Ovary (tissue), 3 donors: ENCODE measurements around the gene CCDC57.

Experiments
- CTCF ChIP-seq, 3 donors: fragments of 450-650 bp in 2 of 3; fragments of 200-600 bp in 1 of 3; IDR thresholded peaks; one replicate each; pipeline versions ENCODE4 v1.5.1 to v1.8.0; 2016 to 2022; ENCODE audit warnings: antibody characterized with exemption in 3 of 3, mild to moderate bottlenecking in 1 of 3
- EP300 ChIP-seq: sonication (generic); formaldehyde crosslinking; IDR thresholded peaks from one replicate; pipeline ENCODE4 v1.6.1; 2017; ENCODE audit warnings: antibody characterized with exemption
- POLR2A ChIP-seq: fragments of 450-650 bp; IDR thresholded peaks from one replicate; pipeline ENCODE4 v1.6.1; 2017; ENCODE audit warnings: antibody characterized with exemption, mild to moderate bottlenecking, moderate library complexity
- donor health status: DM: no; HTN: no; CAD: no.

- TF ChIP-seq POLR2A (no peak), CTCF (IDR thresholded peaks at IDR 0.05) (no peak), EP300 (no peak)
Observed at GRCh38 chr17:82061047-82061925, 151.4 kb downstream of the CCDC57 start.
